ENCODE measurements around the gene MGAT5B.

The MGAT5B gene

GRCh38 chr17:76905036-76905435 lies 36.8 kb downstream of the MGAT5B start:
- DNase-seq (ENCODE audit: low spot score): no peak

DNA sequence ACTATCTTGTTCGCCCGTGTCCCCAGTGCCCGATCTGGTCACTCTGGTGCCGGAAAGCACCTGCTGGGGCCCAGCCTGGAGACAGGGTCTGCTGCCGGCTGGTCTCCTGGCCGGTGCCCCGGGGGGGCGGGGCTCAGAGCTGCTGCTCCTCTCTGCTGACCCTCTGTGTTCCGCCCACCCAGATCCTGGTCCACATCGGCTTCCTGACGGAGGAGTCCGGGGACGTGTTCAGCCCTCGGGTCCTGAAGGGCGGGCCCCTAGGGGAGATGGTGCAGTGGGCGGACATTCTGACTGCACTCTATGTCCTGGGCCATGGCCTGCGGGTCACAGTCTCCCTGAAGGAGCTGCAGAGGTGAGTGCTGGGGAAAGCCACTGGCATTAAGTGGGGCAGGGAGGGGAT lies 37.6 kb downstream of the MGAT5B start:
- DNase-seq (ENCODE audit: low spot score): no peak

GRCh38 chr17:76906463-76906862 lies 38.3 kb downstream of the MGAT5B start:
- no peak for DNase-seq (ENCODE audit: low spot score)

GRCh38 chr17:76907352-76907751 lies 39.1 kb downstream of the MGAT5B start:
- DNase-seq (ENCODE audit: low spot score): no peak

DNA sequence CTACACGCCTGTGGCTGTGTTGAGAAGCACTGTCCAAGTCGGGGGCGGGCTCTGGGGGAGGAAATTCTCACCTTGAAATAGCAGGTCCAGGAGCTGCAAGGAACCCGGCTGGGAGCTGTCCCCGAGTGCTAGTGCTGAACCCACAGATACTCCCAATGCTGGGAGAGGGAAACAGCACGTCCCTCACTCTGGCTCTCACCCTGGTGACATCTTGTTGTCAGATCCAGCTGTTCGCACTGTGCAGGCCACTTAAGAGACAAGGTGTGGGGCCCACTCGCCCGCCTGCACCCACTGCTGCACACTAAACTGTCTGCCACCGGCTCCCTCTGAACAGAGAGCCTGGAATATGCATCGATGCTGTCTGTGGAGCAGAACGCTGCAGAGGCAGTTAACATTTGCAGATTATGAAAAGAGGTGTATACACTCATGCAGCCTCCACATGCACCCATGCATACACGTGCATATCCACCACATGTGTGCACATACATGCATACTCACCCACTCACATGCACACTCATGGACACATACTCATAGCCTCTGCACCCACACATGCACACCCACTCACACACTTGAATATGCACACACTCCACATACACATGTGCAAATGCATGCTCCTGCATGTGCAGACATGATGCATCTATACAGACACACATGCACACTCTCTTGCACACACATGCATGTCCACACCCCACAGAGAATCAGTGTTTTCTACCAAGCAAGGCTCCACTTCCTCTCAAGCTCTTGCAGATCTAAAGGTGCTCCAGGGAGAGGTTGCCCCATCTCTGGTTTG lies 42.0 kb downstream of the MGAT5B start:
- DNase-seq (ENCODE audit: low spot score): peak; percentile 40

DNA sequence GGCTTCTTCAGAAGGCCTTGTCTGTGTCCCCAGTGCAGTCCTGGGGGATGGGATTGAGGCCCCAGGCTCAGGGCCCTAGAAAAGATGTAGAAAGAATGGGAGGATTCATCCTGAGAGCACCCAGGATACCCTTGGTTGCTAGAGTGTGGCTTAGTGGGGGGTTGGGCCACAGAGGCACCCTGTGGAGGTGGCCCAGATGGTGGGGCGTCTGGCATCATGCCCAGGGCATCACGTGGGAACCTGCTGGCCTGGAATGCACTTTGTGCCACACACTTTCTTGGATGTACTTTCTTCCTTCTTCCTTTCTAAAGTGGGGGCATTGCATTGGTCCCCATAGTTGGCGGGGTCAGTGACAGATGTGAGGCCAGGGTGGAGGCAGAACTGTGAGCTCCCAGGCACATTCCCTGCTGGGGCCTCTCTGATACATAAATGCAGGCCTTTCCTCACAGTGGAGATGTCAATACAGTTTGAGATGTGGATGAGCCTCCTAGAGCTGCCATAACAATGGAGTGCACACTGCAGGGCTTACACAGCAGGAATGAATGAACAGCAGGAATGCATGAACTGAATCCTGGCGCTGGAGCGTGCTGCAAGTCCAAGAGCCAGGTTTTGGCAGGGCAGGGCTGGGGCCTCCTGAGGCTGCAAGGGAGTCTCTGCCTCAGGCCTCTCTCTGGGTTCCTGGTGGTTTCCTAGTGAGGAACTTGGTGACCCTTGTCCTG lies 43.3 kb downstream of the MGAT5B start:
- DNase-seq (ENCODE audit: low spot score): no peak

DNA sequence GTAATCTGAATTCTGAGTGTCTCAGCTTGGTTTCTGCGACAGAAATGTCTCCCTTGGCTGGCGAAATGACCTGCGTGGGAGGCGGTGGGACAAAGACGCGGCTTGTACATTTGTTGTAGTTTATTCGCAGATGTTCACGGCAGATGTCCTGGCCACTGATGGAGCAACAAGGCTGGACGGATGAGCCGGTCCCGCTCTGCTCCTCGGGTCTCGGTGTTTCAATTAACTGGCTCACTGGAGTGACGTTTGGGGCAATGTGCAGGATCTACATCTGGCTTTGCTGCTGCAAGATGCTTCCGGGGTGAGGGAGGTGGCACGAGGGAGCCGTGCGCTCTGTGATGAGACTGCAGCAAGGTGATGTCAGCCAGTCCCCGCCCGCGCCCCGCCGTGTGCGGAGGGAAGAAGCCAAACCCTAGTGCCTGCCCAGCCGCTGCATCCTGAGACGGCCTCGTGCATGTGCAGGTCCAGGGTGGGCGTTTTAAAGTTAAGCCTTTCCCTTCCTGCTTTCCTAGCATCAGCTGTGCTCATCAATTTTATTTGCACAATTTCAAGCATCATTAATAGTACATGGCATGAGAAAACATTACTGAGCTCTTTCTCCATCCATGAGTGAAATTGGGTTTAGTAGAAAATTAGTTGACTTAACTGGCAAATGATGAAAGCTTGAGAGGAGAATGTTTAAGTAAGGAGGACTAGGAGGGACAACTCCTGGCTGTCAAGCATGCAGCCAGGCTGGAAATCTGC lies 44.4 kb downstream of the MGAT5B start:
- DNase-seq (ENCODE audit: low spot score): no peak

- DNase-seq (ENCODE audit: low spot score): no peak
Observed at GRCh38 chr17:76914937-76915336, 46.7 kb downstream of the MGAT5B start.

GRCh38 chr17:76915840-76916510 lies 47.8 kb downstream of the MGAT5B start:
- no peak for DNase-seq (ENCODE audit: low spot score)

GRCh38 chr17:76917829-76918228 lies 49.6 kb downstream of the MGAT5B start:
- DNase-seq (ENCODE audit: low spot score): no peak

DNA sequence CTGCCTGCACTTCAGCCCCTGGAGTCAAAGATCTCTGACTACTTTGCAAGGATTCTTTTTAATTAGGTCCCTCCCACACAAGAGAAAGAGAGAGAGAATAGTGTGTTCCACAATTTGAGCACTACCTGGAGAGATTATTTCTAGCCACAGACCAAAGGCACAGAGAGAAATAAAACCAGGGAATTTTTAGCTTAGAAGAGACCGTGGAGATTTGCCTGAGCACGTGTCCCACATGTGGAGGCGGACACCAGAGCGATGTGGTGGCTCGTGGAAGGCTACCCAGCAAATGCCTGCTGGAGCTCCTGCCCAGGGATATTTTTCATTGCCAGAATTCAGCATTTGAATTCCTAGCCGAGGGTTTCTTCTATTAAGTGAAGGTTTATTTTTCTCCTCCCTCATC lies 50.6 kb downstream of the MGAT5B start:
- no peak for DNase-seq (ENCODE audit: low spot score)

GRCh38 chr17:76920364-76921139 lies 52.3 kb downstream of the MGAT5B start:
- DNase-seq (ENCODE audit: low spot score): no peak

DNA sequence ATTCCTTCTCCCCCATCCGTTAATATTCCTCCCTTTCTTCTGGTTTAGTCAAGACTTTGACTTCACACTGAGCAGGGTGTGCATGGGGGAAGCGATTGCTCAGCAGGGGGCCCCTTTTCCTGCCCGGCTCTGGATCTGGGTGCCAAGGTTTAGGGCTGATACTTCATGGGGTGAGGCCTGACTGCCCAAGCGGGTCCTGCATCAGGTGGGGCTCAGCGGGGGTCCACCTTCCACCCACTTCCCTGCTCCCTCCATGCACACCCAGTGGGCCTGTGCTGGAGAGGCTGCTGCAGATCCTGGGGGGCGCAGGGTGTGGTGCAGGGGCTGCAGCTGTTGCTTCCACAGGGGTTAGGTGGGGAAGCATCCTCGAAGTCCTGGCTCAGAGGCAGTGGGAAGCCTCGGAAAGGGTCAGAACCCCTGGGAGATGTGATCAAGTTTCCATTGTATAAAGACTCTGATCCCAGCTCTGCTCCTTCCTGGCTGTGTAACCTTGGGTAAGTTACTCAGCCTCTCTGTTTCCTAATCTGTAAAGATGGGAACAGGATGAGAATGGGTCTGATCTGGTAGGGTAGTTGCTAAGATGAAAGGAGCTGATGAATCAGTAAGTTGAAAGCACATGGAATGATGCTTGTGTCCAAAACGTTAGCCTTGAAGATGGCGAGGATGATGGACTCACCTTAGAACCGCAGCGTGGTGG lies 53.3 kb downstream of the MGAT5B start:
- no peak for DNase-seq (ENCODE audit: low spot score)

- no peak for DNase-seq (ENCODE audit: low spot score)
Observed at GRCh38 chr17:76922084-76922483, 53.9 kb downstream of the MGAT5B start.

GRCh38 chr17:76922967-76923366 lies 54.8 kb downstream of the MGAT5B start:
- DNase-seq (ENCODE audit: low spot score): no peak

GRCh38 chr17:76923491-76923890 lies 55.3 kb downstream of the MGAT5B start:
- no peak for DNase-seq (ENCODE audit: low spot score)

GRCh38 chr17:76924345-76925342 lies 56.4 kb downstream of the MGAT5B start:
- DNase-seq (ENCODE audit: low spot score): peak; percentile 24

- DNase-seq (ENCODE audit: low spot score): no peak
Observed at GRCh38 chr17:76925441-76925891, 57.3 kb downstream of the MGAT5B start.

DNA sequence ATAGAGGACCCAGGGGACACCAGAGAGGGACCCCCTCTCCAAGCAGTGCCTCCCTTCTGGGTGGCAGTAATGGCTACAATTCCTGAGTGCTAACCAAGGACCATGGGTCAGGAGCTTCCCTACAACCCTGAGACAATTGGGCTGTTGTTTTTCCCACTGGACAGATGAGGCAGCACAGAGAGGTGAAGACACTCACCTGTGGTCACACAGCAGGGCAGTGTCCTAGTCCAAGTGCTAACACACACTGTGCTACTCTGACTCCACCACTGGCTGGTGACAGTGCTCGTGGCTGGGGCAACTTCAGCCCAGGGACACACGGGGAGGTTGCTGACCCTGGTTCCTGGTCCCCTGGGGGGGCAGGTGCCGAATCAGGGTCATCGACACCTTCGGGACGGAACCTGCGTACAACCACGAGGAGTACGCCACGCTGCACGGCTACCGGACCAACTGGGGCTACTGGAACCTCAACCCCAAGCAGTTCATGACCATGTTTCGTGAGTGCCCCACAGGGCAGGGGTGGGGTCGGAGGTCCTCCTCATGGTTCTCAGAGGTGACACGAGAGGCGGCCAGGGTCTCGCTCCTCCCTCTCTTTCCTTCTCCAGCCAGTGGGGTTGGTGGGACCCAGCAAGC lies 58.1 kb downstream of the MGAT5B start:
- no peak for DNase-seq (ENCODE audit: low spot score)

Measured in NAMALWA (cell line).